GM18909 (cell line): ENCODE measurements around the gene PYM1.
"Not testable (repeated sequence)": the region's sequence is repeated elsewhere in the genome, so short reads cannot be mapped to it uniquely, and the experiment has no call there.

Source experiments
- ATAC-seq: cut with Tn5 transposase; IDR thresholded peaks from one replicate; pipeline ENCODE4 v1.9.1; 2021; ENCODE audit warnings: mild to moderate bottlenecking; ENCODE audit not compliant: unreplicated experiment, poor library complexity

PYM1 gene

DNA sequence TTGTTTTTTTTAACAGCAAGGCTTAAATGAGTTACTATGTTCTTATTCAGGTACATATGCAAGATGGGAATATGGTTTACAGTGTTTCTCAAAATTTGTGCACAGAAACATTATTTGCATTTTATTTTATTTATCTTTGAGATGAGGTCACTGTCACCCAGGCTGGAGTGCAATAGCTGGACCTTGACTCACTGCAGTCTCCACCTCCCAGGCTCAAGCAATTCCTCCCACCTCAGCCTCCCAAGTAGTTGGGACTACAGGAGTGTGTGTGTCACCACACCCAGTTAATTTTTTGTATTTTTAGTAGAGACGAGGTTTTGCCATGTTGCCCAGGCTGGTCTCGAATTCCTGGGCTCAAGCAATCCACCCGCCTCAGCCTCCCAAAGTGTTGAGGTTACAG, 8.7 kb downstream of the PYM1 start:
- ATAC-seq = not testable (repeated sequence)

- no peak for ATAC-seq
Measured at GRCh38 chr12:55915482-55915859, 12.2 kb downstream of the PYM1 start.

- ATAC-seq = no peak
Measured at GRCh38 chr12:55912908-55913307, 14.8 kb downstream of the PYM1 start.

GRCh38 chr12:55909513-55909884, 18.2 kb downstream of the PYM1 start:
- no peak for ATAC-seq

DNA sequence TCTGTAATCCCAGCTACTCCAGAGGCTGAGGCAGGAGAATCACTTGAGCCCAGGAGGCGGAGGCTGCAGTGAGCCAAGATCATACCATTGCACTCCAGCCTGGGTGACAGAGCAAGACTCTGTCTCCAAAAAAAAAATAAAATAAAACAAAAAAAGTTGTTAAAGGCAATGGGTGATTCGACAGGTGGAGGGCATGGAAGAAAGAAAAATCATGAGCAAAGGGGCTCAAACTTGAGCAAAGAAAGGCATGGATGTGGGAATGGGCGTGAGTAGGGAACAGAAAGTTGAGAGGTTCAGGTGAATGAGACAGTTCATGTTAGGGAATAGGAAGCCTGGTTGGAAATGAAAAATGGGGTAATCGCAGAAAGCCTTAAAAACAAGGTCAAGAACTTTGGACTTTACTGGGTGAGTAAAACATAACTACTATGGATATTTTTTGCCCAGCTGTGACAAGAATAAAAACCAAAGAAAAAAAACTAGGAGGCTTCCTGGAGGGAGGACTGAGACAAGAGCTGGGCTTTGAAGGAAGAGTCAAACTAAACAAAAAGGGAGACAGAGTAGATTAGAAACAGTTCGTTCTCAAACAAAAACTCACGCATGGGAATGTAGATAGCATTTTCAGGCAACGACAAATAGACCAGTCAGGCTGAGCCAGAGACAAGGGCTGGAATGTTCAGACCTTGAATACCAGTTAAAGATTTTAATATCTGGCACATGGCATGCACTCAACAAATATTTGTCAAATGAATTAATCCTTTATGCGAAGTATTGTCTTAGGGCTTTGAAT, 18.8 kb downstream of the PYM1 start:
- ATAC-seq = no peak

- ATAC-seq = no peak
Measured at GRCh38 chr12:55906056-55906455, 21.6 kb downstream of the PYM1 start.

GRCh38 chr12:55901881-55902490, 25.7 kb downstream of the PYM1 start:
- no peak for ATAC-seq

GRCh38 chr12:55899082-55899481, 28.6 kb downstream of the PYM1 start:
- no peak for ATAC-seq

- no peak for ATAC-seq
Measured at GRCh38 chr12:55893723-55894122, 34.0 kb downstream of the PYM1 start.

GRCh38 chr12:55891310-55891709, 36.4 kb downstream of the PYM1 start:
- no peak for ATAC-seq

DNA sequence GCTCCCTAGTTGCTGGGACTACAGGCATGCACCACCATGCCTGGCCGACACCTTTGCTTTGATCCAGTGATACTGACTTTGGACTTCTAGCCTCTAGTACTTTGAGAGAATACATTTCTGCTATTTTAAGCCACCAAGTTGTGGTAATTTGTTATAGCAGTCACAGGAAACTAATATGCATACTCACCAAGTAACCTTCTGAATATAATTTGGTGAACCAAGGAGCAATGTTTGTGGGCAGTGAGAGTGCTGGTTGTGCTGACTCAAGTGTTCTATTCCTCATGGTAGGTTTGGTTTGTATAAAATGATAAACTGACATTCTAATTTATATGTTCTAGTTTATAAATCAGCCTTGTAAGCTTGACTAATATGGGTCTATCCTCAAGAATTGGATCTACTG, 42.6 kb downstream of the PYM1 start:
- ATAC-seq = no peak

- ATAC-seq = no peak
Measured at GRCh38 chr12:55877824-55878223, 49.9 kb downstream of the PYM1 start.

- no peak for ATAC-seq
Measured at GRCh38 chr12:55875704-55876467, 51.8 kb downstream of the PYM1 start.

GRCh38 chr12:55874443-55874842, 53.3 kb downstream of the PYM1 start:
- no peak for ATAC-seq

DNA sequence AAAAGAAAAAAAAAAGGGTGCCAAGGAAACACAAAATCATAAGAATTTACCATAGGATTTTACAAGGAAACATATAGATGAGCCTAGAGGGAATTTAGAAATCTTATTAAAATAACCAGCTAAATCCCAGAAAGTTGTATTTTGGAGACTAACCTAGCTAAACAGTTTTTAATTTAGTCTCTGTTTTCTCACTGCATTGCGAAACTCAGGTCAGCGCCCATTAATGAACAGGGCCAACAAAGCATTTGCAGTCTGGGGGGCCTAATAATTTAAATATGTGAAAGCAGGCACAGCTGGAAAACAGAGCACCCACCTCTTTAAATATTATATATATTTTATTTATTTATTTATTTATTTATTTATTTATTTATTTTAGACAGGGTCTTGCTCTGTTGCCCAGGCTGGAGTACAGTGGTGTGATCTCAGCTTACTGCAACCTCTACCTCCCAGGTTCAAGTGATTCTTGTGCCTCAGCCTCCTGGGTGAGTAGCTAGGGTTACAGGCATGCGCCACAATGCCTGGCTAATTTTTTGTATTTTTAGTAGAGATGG, 61.2 kb downstream of the PYM1 start:
- ATAC-seq = not testable (repeated sequence)

DNA sequence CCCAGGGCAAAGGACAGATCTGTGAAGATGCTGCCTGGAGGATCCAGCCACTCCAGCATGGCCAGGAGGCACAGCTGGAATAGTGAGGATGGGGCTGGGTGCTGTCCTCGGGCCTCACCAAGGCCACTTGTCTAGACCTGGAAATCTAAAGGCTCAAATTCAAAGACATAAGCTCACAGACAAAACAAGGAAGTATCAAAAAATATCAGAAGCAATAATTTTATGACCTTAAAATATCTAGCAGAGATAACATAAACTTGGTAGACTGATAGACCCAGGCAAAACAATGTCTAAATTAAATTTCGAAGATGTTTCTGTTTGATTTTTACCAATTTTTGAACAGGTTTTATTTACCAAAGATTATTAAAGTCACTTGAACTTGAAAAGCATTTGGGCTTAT, 62.4 kb downstream of the PYM1 start:
- no peak for ATAC-seq

DNA sequence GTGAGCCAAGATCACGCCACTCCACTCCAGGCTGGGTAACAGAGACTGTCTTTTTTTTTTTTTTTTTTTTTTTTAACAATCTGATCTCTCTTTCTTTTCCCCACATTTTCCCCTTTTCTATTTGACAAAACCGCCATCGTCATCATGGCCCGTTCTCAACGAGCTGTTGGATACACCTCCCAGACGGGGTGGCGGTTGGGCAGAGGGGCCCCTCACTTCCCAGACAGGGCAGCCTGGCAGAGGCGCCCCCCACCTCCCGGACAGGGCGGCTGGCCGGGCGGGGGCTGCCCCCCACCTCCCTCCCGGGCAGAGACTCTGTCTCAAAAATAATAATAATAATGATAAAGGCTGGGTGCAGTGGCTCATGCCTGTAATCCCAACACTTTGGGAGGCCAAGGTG, 64.8 kb downstream of the PYM1 start:
- ATAC-seq = not testable (repeated sequence)

DNA sequence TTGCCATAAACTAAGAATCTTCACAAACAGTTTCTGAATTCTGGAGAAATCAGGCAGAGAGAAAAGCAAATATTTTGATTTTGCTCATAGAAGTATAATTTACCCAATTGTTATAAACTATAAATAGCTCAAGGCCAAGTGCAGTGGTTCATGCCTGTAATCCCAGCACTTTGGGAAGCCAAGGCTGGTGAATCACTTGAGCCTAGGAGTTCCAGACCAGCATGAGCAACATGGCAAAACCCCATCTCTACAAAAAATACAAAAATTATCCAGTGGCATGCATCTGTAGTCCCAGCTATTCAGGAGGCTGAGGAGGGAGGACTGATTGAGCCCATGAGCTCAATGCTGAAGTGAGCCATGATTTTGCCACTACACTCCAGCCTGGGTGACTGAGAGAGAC, 65.4 kb downstream of the PYM1 start:
- ATAC-seq = no peak

DNA sequence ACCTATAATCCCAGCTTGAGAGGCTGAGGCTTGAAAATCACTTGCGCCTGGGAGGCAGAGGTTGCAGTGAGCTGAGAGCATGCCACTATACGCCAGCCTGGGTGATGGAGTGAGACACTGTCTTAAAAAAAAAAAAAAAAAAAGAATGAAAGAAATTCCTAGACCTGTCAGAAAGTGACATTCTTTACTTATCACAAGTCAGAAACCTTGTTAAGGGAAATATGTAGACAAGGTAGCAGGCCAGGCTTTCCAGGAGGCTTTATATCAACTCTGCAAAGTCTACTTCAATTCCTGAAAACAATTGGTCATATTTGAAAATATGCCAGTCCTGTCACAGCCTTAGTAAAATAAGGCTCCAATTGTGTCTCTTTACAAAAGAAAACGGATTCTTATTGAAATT, 65.8 kb downstream of the PYM1 start:
- ATAC-seq = no peak

DNA sequence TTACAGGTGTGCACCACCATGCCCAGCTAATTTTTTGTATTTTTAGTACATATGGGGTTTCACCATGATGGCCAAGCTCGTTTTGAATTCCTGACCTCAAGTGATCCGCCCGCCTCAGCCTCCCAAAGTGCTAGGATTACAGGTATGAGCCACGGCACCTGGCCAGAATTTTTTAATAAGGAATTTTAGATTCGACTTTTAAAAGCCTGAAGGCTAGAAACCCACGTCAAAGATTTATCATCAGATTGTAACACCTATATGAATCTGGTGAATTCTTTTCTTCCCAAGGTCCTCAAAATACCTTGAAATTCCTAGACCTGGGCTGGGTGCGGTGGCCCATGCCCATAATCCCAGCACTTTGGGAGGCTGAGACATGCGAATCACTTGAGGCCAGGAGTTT, 66.3 kb downstream of the PYM1 start:
- no peak for ATAC-seq

- ATAC-seq = no peak
Measured at GRCh38 chr12:55852740-55853139, 75.0 kb downstream of the PYM1 start.
